Thyroid gland (tissue), 4 donors: ENCODE data around the gene RRP12. TPM values are rescaled to one million over a fixed set of nuclear protein-coding genes. Genes with fewer than 3 reads are reported as not detected.
A peak's percentile ranks its signal among the peaks of the same experiment; 100 is the strongest.

Experiments
- DNase-seq, 2 donors: peaks; one replicate each; pipeline ENCODE4 v3.0.0-alpha.2; 2019
- H3K27ac ChIP-seq, 3 donors: fragments of 200-600 bp; sonication (generic); 1 replicate in 2 of 3; 2 replicates in 1 of 3; pipeline ENCODE4 v1.5.1; 2016 to 2019; ENCODE audit warnings: mild to moderate bottlenecking in 1 of 3, moderate library complexity in 1 of 3
- H3K27me3 ChIP-seq: fragments of 200-600 bp; sonication (generic); one replicate; pipeline ENCODE4 v1.5.1; 2019
- H3K36me3 ChIP-seq, 2 donors: fragments of 200-600 bp; sonication (generic); one replicate each; pipeline ENCODE4 v1.5.1; 2016 to 2019
- H3K4me1 ChIP-seq, 2 donors: fragments of 200-600 bp; sonication (generic); one replicate each; pipeline ENCODE4 v1.5.1; 2017 to 2019
- H3K4me3 ChIP-seq, 3 donors: fragments of 200-600 bp; sonication (generic); replicated peaks in 1 of 3; 1 replicate in 2 of 3; 2 replicates in 1 of 3; pipeline ENCODE4 v1.5.1; 2016; ENCODE audit warnings: mild to moderate bottlenecking in 1 of 3
- H3K9me3 ChIP-seq: fragments of 200-600 bp; sonication (generic); one replicate; pipeline ENCODE4 v1.5.1; 2017
- CTCF ChIP-seq, 6 experiments: fragments of 200-600 bp in 3 of 6; fragments of 450-650 bp in 3 of 6; sonication (generic) in 3 of 6; IDR thresholded peaks; one replicate each; pipeline ENCODE4 v1.5.1; 2016 to 2019; ENCODE audit warnings: antibody characterized with exemption in 6 of 6, mild to moderate bottlenecking in 2 of 6, inconsistent platforms in 1 of 6, moderate library complexity in 1 of 6
- POLR2A ChIP-seq, 2 donors: fragments of 450-650 bp; IDR thresholded peaks; one replicate each; pipeline ENCODE4 v1.6.1; 2017; ENCODE audit warnings: antibody characterized with exemption in 2 of 2, mild to moderate bottlenecking in 2 of 2, moderate library complexity in 1 of 2
- WGBS, 2 donors: methylation state at CpG; one replicate each; pipeline ENCODE4 v1.1.5; 2017; 5-methylcytosine and 5-hydroxymethylcytosine counted together
- intact Hi-C: fragments of 100-400 bp; cut with DNase I; formaldehyde crosslinking; loops from one replicate; pipeline ENCODE4 v1.15.1; 2023
- total RNA-seq, 4 donors: library from RNA; depleted of rRNA; stranded (reverse); fragments of >200 nt; gene quantifications; one replicate each; pipeline ENCODE4 v1.2.3, GENCODE V29; 2016

The RRP12 gene
- total RNA-seq, 4 donors from 2014 or later, result 8.3 to 27.4 (median 15.0) TPM

- H3K4me3 ChIP-seq, result peak within 1 kb of the TSS; percentile 70 to 89 (median 84)
- H3K4me1 ChIP-seq, result peaks cover 31 to 51% of the 10 kb centered on the region in 2 donors
- intact Hi-C loops, result loop anchor here (10.0 kb wide), 1 partner anchor 50 kb away; no protein-coding TSS in a partner anchor
- 0 to 1% methylated on average over 16 to 28 of the region's 103 CpGs for WGBS, 2 donors
- TF ChIP-seq CTCF (IDR thresholded peaks at IDR 0.05) (peak in 1 of 6 experiments; percentile 15), POLR2A (IDR thresholded peaks at IDR 0.05) (peak in 1 of 2 donors; percentile 95)
- no peaks in the 10 kb centered on the region for H3K9me3 ChIP-seq
- no peaks in the 10 kb centered on the region for H3K27me3 ChIP-seq
- no peaks in the 10 kb centered on the region for H3K36me3 ChIP-seq
- peak; percentile 92 for DNase-seq
- peak within 1 kb of the TSS; percentile 87 to 92 (median 89) for H3K27ac ChIP-seq
Measured at GRCh38 chr10:97334370-97335175, 66.6 kb downstream of the RRP12 start, which contains the start of gene FRAT2. Gene FRAT2, minus strand, starts transcription at chr10:97334729. Its CDS starts 157 bp downstream, at chr10:97334572.

GRCh38 chr10:97333601-97334369 is 67.4 kb downstream of the RRP12 start:
- H3K27me3 ChIP-seq, result no peaks in the 10 kb centered on the region
- no peak for TF ChIP-seq POLR2A (IDR thresholded peaks at IDR 0.05)
- TF ChIP-seq CTCF (IDR thresholded peaks at IDR 0.05), result no peak
- intact Hi-C loops, result loop anchor here (10.0 kb wide), 1 partner anchor 49 kb away; no protein-coding TSS in a partner anchor
- no peaks in the 10 kb centered on the region for H3K36me3 ChIP-seq
- H3K27ac ChIP-seq, result peak overlapping the region; percentile 62 to 92 (median 78)
- H3K4me3 ChIP-seq, result peak overlapping the region; percentile 22 to 84 (median 41)
- H3K4me1 ChIP-seq, result peaks cover 31 to 51% of the 10 kb centered on the region in 2 donors
- no peaks in the 10 kb centered on the region for H3K9me3 ChIP-seq
- DNase-seq, result peak; percentile 36 to 43
- 1 to 3% methylated on average over 13 to 16 of the region's 89 CpGs for WGBS, 2 donors

GRCh38 chr10:97333351-97333600 is 67.9 kb downstream of the RRP12 start:
- 2 to 3% methylated on average over 7 of the region's 7 CpGs for WGBS, 2 donors
- Histone ChIP-seq H3K27me3 (no peaks in the 10 kb centered on the region), H3K4me1 (peaks cover 31 to 51% of the 10 kb centered on the region in 2 donors), H3K36me3 (no peaks in the 10 kb centered on the region), H3K4me3 (peak overlapping the region; percentile 22 to 84 (median 41)), H3K27ac (peak overlapping the region; percentile 62 to 78 (median 75)), H3K9me3 (no peaks in the 10 kb centered on the region)
- intact Hi-C loops, result loop anchor here (10.0 kb wide), 1 partner anchor 48 kb away; no protein-coding TSS in a partner anchor
- peak; percentile 33 for DNase-seq
- TF ChIP-seq CTCF (IDR thresholded peaks at IDR 0.05), result no peak

- TF ChIP-seq POLR2A (IDR thresholded peaks at IDR 0.05), result peak in 1 of 2 donors; percentile 23
- peak in 2 of 6 experiments; percentile 23 to 31 for TF ChIP-seq CTCF (IDR thresholded peaks at IDR 0.05)
- Histone ChIP-seq H3K4me3 (peak overlapping the region; percentile 22 to 84 (median 41)), H3K27me3 (no peaks in the 10 kb centered on the region), H3K36me3 (no peaks in the 10 kb centered on the region), H3K27ac (peak overlapping the region; percentile 62 to 78 (median 75)), H3K4me1 (peaks cover 31 to 52% of the 10 kb centered on the region in 2 donors), H3K9me3 (no peaks in the 10 kb centered on the region)
- DNase-seq, result peak; percentile 59 to 63
- intact Hi-C loops, result loop anchor here (10.0 kb wide), 1 partner anchor 48 kb away; no protein-coding TSS in a partner anchor
- WGBS, 2 donors, result 8 to 11% methylated on average over 18 of the region's 18 CpGs
Measured at GRCh38 chr10:97332591-97333350, 68.4 kb downstream of the RRP12 start.
